ENCODE measurements around the gene SMG9. TPM values are rescaled to one million over a fixed set of nuclear protein-coding genes. Genes with fewer than 3 reads are reported as not detected.

SMG9 gene
- total RNA-seq, 4 donors from 2014 or later = 16.0 to 22.7 (median 21.1) TPM

DNA sequence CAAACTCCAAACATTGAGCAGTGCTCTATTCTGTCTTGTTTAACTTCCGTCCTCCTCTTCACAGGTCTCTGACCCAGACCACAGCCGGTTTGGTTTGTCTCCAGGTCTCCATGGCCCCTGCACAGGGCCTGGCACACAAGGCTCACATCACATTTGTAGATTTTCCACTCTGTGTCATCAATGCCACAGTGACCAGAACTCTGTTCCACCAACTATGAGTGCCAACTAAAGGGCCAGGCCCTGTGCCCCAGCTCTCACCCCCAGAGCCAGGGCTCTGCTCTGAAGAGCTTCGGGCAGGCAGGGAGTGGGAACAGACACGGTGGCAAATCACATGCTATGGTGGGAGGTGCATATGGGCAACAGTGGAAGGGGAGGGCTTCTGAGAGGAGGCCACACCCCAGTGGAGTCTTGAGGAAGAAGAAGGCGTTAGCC lies 16.0 kb downstream of the SMG9 start:
- Histone ChIP-seq H3K9me3 (no peaks in the 10 kb centered on the region), H3K4me1 (peaks cover 9 to 28% (median 14%) of the 10 kb centered on the region in 3 donors), H3K4me3 (no peak overlapping the region), H3K27me3 (no peaks in the 10 kb centered on the region), H3K27ac (peak overlapping the region; percentile 70 to 80 (median 72)), H3K36me3 (peaks cover 10 to 98% (median 21%) of the 10 kb centered on the region in 3 donors)
- DNase-seq = no peak
- no peak for TF ChIP-seq POLR2A (IDR thresholded peaks at IDR 0.05)
- TF ChIP-seq, protein P1, sequence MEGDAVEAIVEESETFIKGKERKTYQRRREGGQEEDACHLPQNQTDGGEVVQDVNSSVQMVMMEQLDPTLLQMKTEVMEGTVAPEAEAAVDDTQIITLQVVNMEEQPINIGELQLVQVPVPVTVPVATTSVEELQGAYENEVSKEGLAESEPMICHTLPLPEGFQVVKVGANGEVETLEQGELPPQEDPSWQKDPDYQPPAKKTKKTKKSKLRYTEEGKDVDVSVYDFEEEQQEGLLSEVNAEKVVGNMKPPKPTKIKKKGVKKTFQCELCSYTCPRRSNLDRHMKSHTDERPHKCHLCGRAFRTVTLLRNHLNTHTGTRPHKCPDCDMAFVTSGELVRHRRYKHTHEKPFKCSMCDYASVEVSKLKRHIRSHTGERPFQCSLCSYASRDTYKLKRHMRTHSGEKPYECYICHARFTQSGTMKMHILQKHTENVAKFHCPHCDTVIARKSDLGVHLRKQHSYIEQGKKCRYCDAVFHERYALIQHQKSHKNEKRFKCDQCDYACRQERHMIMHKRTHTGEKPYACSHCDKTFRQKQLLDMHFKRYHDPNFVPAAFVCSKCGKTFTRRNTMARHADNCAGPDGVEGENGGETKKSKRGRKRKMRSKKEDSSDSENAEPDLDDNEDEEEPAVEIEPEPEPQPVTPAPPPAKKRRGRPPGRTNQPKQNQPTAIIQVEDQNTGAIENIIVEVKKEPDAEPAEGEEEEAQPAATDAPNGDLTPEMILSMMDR (IDR thresholded peaks at IDR 0.05) = no peak
- intact Hi-C loops (cut with DNase I) = no loop called here
- WGBS, 2 donors = 60 to 64% methylated on average over 3 to 4 of the region's 5 CpGs

DNA sequence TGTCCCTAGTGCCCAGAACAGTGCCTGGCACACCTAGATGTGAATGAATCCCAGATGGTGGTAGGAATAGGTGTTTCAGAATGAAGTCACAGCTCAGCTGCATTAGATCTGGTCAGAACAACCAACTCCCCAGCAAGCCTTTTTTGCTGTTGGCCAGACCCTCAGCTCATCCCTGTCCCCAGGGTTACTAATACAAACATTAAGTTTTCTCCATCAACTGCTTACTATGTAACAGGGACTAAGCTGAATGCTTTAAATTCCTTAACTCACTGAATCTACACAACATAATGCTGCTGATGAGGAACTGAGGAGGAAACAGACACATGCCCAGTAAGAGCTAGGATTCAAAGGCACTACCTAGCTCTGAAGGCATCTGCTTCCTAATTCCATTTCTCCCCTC lies 18.8 kb downstream of the SMG9 start:
- DNase-seq = no peak
- peaks cover 30 to 98% (median 34%) of the 10 kb centered on the region in 3 donors for H3K36me3 ChIP-seq
- H3K27me3 ChIP-seq = no peaks in the 10 kb centered on the region
- TF ChIP-seq POLR2A (IDR thresholded peaks at IDR 0.05) = no peak
- TF ChIP-seq, protein P1 (IDR thresholded peaks at IDR 0.05) = no peak
- peaks cover 9 to 28% (median 14%) of the 10 kb centered on the region in 3 donors for H3K4me1 ChIP-seq
- no peak overlapping the region for H3K27ac ChIP-seq
- no peak overlapping the region for H3K4me3 ChIP-seq
- H3K9me3 ChIP-seq = no peaks in the 10 kb centered on the region
- intact Hi-C loops (cut with DNase I) = no loop called here

DNA sequence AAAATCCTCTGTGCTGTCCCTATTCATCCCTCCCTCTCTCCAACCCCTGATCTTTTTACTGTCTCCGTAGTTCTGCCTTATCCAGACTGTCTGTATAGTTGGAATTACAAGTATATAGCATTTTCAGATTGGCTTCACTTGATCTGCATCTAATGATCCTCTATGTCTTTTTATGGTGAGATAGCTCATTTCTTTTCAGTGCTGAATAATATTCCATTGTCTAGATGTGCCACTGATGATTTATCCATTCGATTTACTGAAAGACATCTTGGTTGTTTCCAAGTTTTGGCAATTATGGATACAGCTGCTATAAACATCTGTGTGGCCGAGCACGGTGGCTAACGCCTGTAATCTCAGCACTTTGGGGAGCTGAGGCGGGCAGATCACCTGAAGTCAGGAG lies 19.7 kb downstream of the SMG9 start:
- TF ChIP-seq, protein P1 (IDR thresholded peaks at IDR 0.05) = no peak
- no peak for TF ChIP-seq POLR2A (IDR thresholded peaks at IDR 0.05)

DNA sequence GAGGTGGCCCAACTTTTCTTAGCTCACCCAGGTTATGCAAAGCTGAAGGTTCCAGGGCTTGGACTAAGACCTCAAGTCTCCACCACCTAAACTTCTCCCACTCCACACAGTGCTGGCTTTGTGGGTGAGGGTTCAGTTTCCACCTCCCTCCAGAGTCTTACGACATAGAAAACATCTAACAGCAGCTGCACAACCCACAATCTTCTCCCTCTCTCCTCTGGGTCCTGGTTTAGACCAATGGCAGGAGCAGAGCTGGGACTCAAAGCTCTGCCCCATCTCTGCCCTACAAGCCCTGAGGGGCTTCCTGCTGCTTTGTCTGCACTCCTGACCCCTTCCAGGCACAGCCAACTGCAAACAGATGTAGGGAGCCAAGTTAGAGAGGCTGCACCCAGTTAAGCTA lies 22.9 kb downstream of the SMG9 start:
- no peaks in the 10 kb centered on the region for H3K9me3 ChIP-seq
- intact Hi-C loops (cut with DNase I) = no loop called here
- DNase-seq = no peak
- TF ChIP-seq, protein P1 (IDR thresholded peaks at IDR 0.05) = no peak
- no peak for TF ChIP-seq POLR2A (IDR thresholded peaks at IDR 0.05)
- H3K4me1 ChIP-seq = peaks cover 0 to 7% (median 0%) of the 10 kb centered on the region in 3 donors
- WGBS, 2 donors = 50 to 82% methylated on average over 1 of the region's 1 CpG
- H3K27me3 ChIP-seq = no peaks in the 10 kb centered on the region
- no peak overlapping the region for H3K4me3 ChIP-seq
- no peak overlapping the region for H3K27ac ChIP-seq
- peaks cover 14 to 92% (median 47%) of the 10 kb centered on the region in 3 donors for H3K36me3 ChIP-seq

More for the DNA sequence above, 19.7 kb downstream of the SMG9 start:
- WGBS, 2 donors = 93 to 94% methylated on average over 6 of the region's 6 CpGs
- Histone ChIP-seq H3K36me3 (peaks cover 30 to 98% (median 39%) of the 10 kb centered on the region in 3 donors), H3K27me3 (no peaks in the 10 kb centered on the region), H3K27ac (no peak overlapping the region), H3K4me3 (no peak overlapping the region), H3K4me1 (peaks cover 6 to 19% (median 10%) of the 10 kb centered on the region in 3 donors), H3K9me3 (no peaks in the 10 kb centered on the region)
- intact Hi-C loops (cut with DNase I) = no loop called here
- DNase-seq = no peak

DNA sequence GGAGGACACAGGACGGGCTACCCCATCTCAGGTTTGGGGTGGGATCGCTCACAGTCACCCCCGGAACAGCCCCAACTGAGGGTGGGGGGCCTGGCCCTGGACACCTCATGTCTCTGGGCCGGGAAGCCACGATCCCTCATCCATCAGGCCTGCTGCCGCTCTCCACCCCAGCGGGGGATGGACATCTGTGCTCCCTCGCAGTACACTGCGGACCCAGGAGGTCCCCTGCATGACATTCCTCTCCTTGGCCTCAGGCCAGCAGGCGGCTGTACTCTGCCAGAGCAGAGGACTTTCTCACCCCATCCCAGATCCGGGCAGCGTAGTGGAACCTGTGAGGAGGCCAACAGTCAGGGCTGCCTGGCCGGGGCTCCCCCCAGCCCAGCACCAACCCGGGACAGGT lies 23.4 kb downstream of the SMG9 start:
- Histone ChIP-seq H3K27me3 (no peaks in the 10 kb centered on the region), H3K4me3 (no peak overlapping the region), H3K36me3 (peaks cover 9 to 87% (median 47%) of the 10 kb centered on the region in 3 donors), H3K4me1 (peaks cover 0 to 7% (median 0%) of the 10 kb centered on the region in 3 donors), H3K9me3 (no peaks in the 10 kb centered on the region), H3K27ac (no peak overlapping the region)
- WGBS, 2 donors = 64 to 97% methylated on average over 6 to 9 of the region's 14 CpGs
- intact Hi-C loops (cut with DNase I) = no loop called here
- TF ChIP-seq POLR2A (IDR thresholded peaks at IDR 0.05) = no peak
- TF ChIP-seq, protein P1 (IDR thresholded peaks at IDR 0.05) = no peak
- DNase-seq = no peak

All from esophagus squamous epithelium (tissue), 5 donors.